Neural progenitor cell (in vitro differentiated cells): ENCODE measurements around the gene TLCD1.
"Not testable (repeated sequence)": the region's sequence is repeated elsewhere in the genome, so short reads cannot be mapped to it uniquely, and the experiment has no call there.

Experiments used
- CTCF ChIP-seq: fragments of 200-600 bp; sonication (generic); IDR thresholded peaks from 2 replicates; pipeline ENCODE4 v1.5.1; 2017; ENCODE audit warnings: antibody characterized with exemption, mild to moderate bottlenecking
- EZH2 ChIP-seq: fragments of 200-600 bp; sonication (generic); IDR thresholded peaks from 2 replicates; pipeline ENCODE4 v1.6.1; 2017; ENCODE audit warnings: antibody characterized with exemption, mild to moderate bottlenecking, moderate library complexity
- EZH2phosphoT487 ChIP-seq: fragments of 200-600 bp; sonication (generic); IDR thresholded peaks from 2 replicates; pipeline ENCODE4 v1.6.1; 2017; ENCODE audit warnings: antibody characterized with exemption

GRCh38 chr17:28735913-28736769 lies 10.1 kb upstream of the TLCD1 start:
- TF ChIP-seq EZH2phosphoT487, EZH2, CTCF: not testable (repeated sequence)
